Posterior cingulate gyrus (tissue), 11 donors: ENCODE measurements around the gene AJUBA.
A peak's percentile ranks its signal among the peaks of the same experiment; 100 is the strongest.
"Not testable (repeated sequence)": the region's sequence is repeated elsewhere in the genome, so short reads cannot be mapped to it uniquely, and the experiment has no call there.

Experiments
- DNase-seq, 10 donors: peaks; one replicate each; pipeline versions ENCODE4 v3.0.0 to v3.0.0-alpha.2; 2020 to 2021; ENCODE audit warnings: mixed read lengths in 3 of 10
- intact Hi-C: fragments of 100-400 bp; cut with DNase I; formaldehyde crosslinking; loops from one replicate; pipeline ENCODE4 v1.15.1; 2023

Gene AJUBA

DNA sequence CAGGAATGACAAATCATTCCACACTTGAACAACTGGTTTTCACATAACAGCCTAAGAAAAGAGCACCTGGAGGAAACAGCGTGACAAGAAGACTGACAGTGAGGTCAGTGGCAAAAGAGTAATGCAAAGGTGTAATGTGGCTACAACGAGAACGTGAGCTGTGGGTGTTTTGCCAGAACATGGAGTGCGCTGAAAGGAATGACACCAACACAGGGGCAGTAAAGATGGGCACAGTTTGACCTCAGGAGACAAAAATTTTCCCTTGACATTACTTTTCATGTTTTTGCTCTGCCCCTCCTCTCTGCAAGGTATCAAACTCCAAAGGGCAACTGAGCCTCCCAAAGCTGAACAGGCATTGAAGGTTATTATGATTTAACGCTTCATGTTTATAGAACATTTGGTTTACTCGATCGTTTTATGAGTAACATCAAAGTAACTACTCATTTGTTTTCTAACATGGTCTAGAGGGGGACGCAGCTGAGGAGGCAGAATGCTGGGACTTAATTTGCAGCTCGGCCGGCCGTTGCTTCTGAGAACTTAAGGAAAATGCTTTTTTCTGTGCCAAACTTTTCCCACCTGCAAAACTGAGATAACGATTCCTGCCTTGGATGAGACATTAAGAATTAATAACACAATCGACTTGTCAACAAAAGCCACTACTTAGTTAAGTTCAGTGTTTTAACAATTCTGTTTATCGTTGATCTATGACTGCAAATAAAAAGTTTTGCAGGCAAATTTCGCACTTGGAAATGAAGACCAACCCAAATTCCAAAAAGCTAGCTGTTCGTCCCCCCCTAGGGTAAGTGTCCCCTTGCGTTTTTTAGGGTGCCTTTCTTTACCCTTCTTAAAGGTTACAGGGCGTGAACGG lies 26.4 kb downstream of the AJUBA start:
- intact Hi-C loops = no loop called here
- DNase-seq = no peak

DNA sequence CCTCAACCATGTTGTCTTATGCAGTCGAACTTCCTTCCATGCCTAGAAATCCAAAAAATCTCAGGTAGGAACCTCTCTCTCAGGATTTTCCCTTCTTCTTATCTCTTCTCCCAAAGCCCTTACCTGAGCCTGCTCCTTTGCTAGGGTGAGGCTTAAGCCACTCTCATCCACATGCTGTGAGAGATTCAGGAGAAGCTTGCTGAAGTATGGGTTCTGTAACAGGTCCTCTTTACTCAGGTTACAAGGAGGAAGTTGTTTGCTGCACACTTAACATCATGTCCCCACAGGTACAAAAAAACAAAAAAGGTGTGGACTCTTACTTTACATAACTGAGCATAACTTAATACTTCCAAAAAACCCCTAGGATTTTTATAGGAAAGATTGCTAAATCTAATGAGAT lies 29.9 kb downstream of the AJUBA start:
- DNase-seq = no peak
- intact Hi-C loops = no loop called here

DNA sequence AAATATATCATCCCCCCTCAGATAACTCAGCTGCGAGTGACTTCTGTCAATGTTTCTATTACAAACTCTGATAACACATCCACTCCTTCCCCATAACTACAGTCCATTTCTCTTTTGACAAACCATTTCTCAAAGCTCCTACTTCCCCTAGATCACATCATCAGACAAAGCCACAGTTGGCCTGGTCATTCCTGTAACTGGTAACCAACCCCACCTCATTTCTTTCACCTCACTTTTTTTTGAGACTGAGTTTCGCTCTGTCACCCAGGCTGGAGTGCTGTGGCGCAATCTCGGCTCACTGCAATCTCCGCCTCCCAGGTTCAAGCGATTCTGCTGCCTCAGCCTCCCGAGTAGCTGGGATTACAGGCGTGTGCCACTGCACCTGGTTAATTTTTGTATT lies 30.6 kb downstream of the AJUBA start:
- intact Hi-C loops, DNase-seq: not testable (repeated sequence)

DNA sequence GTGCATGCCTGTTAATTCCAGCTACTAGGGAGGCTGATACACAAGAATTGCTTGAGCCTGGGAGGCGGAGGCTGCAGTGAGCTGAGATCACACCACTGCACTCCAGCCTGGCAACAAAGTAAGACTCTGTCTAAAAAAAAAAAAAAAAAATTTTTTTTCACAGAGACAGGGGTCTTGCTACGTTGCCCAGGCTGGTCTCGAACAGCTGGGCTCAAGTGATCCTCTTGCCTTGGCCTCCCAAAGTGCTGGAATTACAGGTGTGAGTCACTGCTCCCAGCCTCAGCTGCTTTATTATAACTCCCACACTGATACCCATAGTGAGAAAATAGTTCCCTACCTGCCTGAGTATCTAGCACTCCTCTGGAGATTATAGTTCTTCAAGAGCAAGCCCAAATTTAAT lies 36.7 kb downstream of the AJUBA start:
- intact Hi-C loops = no loop called here
- DNase-seq = no peak

DNA sequence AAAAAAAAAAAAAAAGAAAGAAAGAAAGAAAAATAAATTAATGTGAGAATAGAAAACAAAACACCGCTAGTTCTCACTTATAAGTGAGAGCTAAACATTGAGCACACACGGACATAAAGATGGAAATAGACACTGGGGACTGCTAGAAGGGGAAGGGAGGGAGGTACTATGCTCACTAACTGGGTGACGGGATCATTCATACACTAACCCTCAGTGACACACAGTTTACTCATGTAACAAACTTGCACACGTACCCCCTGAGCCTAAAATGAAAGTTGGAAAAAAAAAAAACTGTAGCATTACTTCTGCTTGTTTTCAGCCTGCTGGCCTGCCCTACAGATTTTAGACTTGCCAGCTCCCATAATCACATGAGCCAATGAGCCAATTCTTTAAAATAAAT lies 42.7 kb downstream of the AJUBA start:
- intact Hi-C loops = loop anchor here (10.0 kb wide), 1 partner anchor 45 kb away; the partner anchor contains the start of gene AJUBA

DNA sequence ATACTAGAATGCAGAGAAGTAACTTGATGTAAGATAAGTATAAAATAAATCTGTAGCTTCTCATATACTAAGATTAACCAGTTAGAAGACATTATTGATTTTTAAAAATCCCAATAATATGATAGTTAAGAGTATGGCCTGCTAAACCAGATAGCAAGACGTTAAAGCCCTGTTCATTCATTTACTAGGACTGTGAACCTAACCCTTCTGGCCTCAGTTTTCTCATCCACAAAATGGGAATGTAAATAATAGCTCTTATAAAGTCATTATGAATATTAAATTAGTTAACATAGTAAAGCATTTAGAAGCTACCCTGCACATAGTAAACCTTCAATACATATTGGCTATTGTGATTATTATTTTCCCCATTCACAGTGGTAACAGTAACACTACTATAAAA lies 47.2 kb downstream of the AJUBA start:
- intact Hi-C loops = loop anchor here (10.0 kb wide), 1 partner anchor 50 kb away; the partner anchor contains the start of gene AJUBA
- no peak for DNase-seq

More for the DNA sequence above, 42.7 kb downstream of the AJUBA start:
- DNase-seq = no peak

DNA sequence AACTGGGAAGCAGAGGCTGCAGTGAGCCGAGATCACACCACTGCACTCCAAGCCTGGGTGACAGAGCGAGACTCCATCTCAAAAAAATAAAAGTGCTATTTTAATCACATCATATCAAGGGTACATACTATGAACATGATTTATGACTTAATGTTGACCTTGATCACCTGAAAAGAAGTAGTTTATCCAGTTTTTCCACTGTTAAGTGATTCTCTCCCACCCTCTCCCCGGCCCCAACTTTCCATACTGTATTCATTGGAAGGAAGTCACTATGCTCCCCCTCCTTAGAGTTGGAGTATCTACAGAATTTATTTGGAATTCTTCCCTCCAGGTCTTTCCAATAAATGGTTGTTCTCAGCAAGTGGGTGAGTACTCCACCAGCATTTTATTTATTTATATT lies 50.2 kb downstream of the AJUBA start:
- intact Hi-C loops = loop anchor here (10.0 kb wide), 1 partner anchor 53 kb away; the partner anchor contains the start of gene AJUBA

DNA sequence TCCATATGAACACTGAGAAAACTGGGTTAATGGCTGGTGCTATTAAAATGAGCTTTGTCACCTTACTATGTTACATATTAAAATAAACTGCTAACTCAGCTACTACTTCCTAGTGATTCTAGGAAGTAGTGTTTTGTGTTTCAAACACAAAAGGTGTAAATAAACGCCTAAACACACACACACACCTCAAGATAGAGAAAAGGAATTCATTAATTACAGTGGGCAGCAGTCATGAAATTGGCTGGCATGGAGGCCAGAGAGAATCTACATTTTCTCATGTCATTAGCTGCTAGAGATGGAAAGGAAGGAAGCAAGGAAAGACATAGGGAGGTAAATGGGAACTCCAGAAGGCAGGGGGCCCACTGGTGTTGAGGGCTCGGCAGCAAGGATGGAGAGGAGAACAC lies 52.4 kb downstream of the AJUBA start:
- DNase-seq = no peak
- intact Hi-C loops = loop anchor here (10.0 kb wide), 1 partner anchor 55 kb away; the partner anchor contains the start of gene AJUBA

More for the DNA sequence above, 50.2 kb downstream of the AJUBA start:
- DNase-seq = no peak

DNA sequence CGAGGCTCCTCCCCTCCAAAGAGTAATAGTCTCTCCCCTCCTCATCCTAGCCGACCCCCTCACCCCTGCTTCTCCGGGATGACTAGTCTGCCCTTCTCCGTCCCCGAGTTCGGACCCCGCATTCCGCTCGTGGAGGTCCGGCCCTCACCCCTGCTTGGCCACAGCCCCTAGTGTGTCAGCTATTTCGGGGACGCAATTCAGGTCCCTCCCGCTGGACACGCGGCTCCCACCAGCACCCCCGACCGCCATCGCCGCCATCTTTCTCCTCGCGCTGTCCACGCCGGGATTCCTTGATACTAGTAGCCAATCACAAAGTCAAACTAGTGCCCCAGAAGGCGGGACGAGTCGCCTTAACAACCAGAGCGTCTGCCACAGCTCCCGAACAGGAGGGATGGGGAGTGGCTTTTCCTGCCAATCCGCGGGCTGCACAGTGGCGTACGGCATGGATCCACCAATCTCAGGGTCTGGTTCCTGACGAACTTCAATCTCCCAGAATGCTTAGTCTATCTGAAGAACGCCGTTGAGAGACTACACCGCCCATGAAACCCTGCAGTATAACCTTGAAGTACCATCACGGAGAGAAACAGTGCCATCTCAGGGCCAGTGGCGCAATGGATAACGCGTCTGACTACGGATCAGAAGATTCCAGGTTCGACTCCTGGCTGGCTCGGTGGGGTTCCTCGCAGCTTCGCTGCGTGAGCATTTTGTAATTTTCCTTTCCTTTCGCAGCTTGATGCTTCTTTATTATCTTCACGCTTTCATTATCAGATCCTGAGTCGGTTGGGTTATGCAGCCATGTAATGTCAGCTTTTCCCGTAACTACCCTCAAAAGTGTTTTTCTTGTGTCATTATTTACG lies 53.0 kb downstream of the AJUBA start, which contains the start of gene PRMT5:
TSS of gene PRMT5 (minus strand) at position 273 of the 857 bp plus-strand sequence. CDS start at position 258, 15 bp downstream.
- intact Hi-C loops = no loop called here
- DNase-seq = peak; percentile 94 to 100 (median 98)

DNA sequence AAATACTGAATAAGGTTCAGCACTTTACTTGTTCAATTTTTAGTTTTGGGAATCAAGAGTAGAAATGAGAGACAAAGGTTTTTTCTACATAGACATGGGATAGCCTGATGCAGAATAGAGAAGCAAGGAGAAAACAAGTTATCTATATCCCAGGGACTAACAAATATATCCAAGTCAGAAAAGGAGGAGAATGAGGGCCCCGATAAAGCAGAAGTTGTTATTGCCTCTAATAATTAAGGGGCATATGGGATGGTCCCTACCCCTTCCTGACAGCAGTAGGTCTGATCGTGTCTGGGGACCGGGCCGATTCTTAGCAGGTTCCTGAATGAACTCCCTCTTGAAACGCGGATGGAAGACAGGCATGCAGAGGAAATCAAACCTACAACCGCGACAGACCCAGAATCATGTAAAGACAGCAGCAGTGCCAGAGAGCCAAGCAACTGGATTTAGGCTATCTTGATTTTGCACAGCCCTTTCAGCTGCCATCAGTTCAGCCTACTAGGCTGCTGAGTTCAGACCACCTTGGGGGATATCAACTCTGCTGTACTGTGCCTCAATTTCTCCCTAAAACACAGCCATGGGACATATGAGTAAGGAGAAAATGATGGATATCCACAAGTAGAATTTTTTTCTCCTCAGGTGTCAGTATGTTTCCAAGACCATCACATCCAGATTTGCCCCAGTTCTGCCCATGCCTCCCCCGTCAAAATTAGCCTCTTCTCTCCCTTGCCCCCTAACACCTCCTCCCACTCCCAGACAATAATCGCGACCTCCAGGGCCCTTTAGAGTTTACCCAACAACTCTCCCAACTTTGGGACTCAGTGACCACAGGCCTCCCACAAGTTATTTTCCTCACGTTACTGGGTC lies 53.9 kb downstream of the AJUBA start:
- DNase-seq = no peak
- intact Hi-C loops = no loop called here

DNA sequence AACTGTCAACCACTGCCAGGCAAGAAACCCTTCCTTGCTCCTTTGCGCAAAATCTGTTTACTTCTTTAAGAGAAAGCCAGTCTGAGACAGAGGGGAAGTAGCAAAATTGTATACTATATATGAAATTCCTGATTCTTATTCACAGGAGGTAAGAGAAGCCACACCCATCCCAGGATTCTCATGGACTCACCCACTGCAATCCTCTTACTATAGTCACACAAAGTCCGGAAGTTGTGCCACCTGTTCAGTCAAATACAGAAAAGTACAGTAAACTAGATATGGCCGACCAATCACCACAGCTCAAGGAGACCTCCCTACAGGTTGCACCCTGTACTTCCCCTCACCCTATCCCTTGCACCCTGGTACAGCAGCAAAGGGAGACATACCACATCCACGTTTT lies 56.0 kb downstream of the AJUBA start:
- intact Hi-C loops = no loop called here
- DNase-seq = no peak

DNA sequence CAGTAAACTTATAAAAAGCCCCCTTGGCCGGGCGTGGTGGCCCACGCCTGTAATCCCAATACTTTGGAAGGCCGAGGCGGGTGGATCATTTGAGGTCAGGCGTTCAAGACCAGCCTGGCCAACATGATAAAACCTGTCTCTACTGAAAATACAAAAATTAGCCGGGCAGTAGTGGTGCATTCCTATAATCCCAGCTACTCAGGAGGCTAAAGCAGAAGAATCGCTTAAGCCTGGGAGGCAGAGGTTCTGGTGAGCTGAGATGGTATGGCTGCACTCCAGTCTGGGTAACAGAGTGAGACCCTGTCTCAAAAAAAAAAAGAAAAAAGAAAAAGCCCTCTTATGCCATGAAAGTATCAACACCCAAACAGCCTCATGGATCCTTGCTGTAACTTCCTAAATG lies 56.8 kb downstream of the AJUBA start:
- DNase-seq = no peak
- intact Hi-C loops = no loop called here

DNA sequence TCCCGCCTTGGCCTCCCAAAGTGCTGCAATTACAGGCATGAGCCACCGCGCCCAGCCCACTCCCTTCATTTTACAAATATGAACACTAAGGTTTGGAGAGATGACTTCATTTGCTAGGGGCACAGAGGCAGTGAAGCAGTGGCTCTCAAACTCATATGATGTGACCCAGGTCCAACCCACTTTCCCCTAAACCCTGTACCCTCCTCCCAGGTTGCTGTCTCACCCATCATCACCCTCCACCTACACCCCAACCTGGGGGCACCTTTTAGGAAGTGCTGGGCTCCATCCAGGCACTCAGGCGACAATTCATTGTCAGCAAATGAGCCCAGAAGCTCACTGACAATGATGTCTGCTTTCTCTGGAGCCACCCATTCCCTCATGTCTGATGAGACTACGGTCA lies 58.6 kb downstream of the AJUBA start:
- intact Hi-C loops = no loop called here
- no peak for DNase-seq

DNA sequence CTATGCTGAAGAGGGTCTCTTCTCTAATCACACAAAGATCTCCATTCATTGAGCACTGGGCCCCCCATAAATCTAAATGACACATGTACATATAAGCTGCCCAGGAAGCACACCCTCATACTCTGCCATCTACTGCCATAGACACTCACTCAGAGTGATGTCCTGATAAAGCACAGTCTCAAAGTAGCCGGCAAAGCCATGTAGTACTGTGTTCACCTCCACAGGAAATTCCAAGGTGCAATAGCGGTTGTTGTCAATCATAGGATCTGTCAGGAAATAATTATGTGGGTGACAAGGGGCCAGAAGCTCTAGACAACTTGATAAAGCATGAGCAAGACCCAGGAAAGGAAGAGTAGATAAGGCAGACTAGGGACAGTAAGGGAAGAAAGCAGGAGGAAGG lies 60.1 kb downstream of the AJUBA start:
- no peak for DNase-seq
- intact Hi-C loops = no loop called here
